Pancreas (tissue), 10 donors: ENCODE data around the gene ZBTB16. TPM values are rescaled to one million over a fixed set of nuclear protein-coding genes. Genes with fewer than 3 reads are reported as not detected.

ENCODE experiments used
- ATAC-seq, 4 donors: fragments of 200-7000 bp; cut with Tn5 transposase; one replicate each; pipeline versions ENCODE4 v1.8.0 to v1.9.1; 2020; ENCODE audit warnings: mild to moderate bottlenecking in 4 of 4, moderate library complexity in 4 of 4
- DNase-seq, 6 donors: peaks; one replicate each; pipeline ENCODE4 v3.0.0-alpha.2; 2020
- FAIRE-seq: peaks from 2 replicates; lab custom pipeline; 2012; peaks lifted over from hg19 to GRCh38; lab: Jason Lieb, UNC
- H3K27ac ChIP-seq, 4 donors: fragments of 200-600 bp; sonication (generic); 1 replicate in 3 of 4; 2 replicates in 1 of 4; pipeline versions ENCODE4 v1.5.0 to v1.8.0; 2020
- H3K27me3 ChIP-seq, 4 donors: fragments of 200-600 bp; one replicate each; pipeline ENCODE4 v1.8.0; 2021
- H3K36me3 ChIP-seq, 3 donors: fragments of 200-600 bp; sonication (generic) in 1 of 3; one replicate each; pipeline versions ENCODE4 v1.5.0 to v1.8.0; 2020 to 2021
- H3K4me1 ChIP-seq, 3 donors: fragments of 200-600 bp; one replicate each; pipeline ENCODE4 v1.8.0; 2021
- H3K4me3 ChIP-seq, 4 donors: fragments of 200-600 bp; sonication (generic) in 2 of 4; one replicate each; pipeline versions ENCODE4 v1.5.0 to v1.8.0; 2020 to 2021
- H3K9me3 ChIP-seq, 4 donors: fragments of 200-600 bp; one replicate each; pipeline ENCODE4 v1.8.0; 2021
- WGBS, 2 donors: extraction: QIAGEN DNeasy Blood & Tissue Kit; methylation state at CpG; one replicate each; pipeline ENCODE4 v1.1.7; 2013; 5-methylcytosine and 5-hydroxymethylcytosine counted together
- intact Hi-C, 3 donors: fragments of 100-400 bp; cut with DNase I; formaldehyde crosslinking; loops; one replicate each; pipeline versions ENCODE4 v1.11.1 to v1.14.2; 2022
- polyA plus RNA-seq, 2 donors: library from polyadenylated mRNA; stranded (reverse); fragments of 200-250 nt; gene quantifications; one replicate each; pipeline ENCODE4 v1.2.3, GENCODE V29; 2013
- total RNA-seq, 6 donors: library from RNA; stranded (reverse); fragmentation: NEBNext Ultra II Directional in 4 of 6; extraction: Animal tissue kit (Norgen Biotek cat#: 25700) in 4 of 6; gene quantifications; one replicate each; pipeline versions ENCODE4 v1.2.1 to v1.2.4, GENCODE V29; 2021 to 2023
- TF ChIP-seq, protein P1 (sequence below), 4 donors: fragments of 200-600 bp; sonication (generic) in 3 of 4; IDR thresholded peaks; one replicate each; pipeline versions ENCODE4 v1.5.0 to v1.8.0; 2021; ENCODE audit warnings: antibody characterized with exemption in 4 of 4
- donor health status: healthy with polysubstance abuse.
- donor health status: DM: no; HTN: no; CAD: no; lungs with moderate emphysema.
- donor health status: DM: no; HTN: no; CAD: no.
- donor health status: control.
- donor health status: control.
- donor health status: Bipolar disorder and iron deficiency.
- donor health status: DM: yes; HTN: yes; CAD: no.
- donor health status: DM: no; HTN: no; CAD: no.
- donor health status: DM: no; HTN: no; CAD: no.
- donor health status: DM: yes; HTN: yes; CAD: no.

ZBTB16 gene
- total and polyA plus RNA-seq, 8 donors = 8.1 to 76.4 (median 42.3) TPM

DNA sequence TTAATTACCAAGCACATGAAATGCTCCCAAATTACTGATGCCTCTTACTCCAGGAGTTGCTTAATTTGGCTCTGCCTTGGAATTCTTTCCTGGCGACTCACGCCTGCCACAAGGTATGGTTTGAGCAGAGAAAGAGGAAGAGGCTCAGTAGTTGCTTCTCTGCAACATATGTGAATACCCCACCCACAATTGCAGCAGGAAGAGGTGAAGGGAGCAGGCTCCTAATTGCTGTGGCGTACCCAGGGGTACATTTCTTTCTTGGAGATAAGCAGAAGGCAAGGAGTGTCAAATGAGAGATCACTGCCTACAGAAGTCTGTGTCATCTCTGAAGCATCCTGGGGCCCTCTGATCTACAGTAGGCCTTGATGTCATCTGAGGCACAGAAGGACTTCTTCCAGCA lies 226.1 kb downstream of the ZBTB16 start:
- FAIRE-seq (no peak), ATAC-seq (peak in 1 of 4 donors; percentile 24), DNase-seq (no peak)
- no peak overlapping the region for H3K27ac ChIP-seq
- no peaks in the 10 kb centered on the region for H3K9me3 ChIP-seq
- no peaks in the 10 kb centered on the region for H3K27me3 ChIP-seq
- no peak overlapping the region for H3K4me3 ChIP-seq
- intact Hi-C loops = no loop called here
- 88 to 90% methylated on average over 3 of the region's 3 CpGs for WGBS, 2 donors
- no peaks in the 10 kb centered on the region for H3K36me3 ChIP-seq
- no peaks in the 10 kb centered on the region for H3K4me1 ChIP-seq
- TF ChIP-seq, protein P1, sequence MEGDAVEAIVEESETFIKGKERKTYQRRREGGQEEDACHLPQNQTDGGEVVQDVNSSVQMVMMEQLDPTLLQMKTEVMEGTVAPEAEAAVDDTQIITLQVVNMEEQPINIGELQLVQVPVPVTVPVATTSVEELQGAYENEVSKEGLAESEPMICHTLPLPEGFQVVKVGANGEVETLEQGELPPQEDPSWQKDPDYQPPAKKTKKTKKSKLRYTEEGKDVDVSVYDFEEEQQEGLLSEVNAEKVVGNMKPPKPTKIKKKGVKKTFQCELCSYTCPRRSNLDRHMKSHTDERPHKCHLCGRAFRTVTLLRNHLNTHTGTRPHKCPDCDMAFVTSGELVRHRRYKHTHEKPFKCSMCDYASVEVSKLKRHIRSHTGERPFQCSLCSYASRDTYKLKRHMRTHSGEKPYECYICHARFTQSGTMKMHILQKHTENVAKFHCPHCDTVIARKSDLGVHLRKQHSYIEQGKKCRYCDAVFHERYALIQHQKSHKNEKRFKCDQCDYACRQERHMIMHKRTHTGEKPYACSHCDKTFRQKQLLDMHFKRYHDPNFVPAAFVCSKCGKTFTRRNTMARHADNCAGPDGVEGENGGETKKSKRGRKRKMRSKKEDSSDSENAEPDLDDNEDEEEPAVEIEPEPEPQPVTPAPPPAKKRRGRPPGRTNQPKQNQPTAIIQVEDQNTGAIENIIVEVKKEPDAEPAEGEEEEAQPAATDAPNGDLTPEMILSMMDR (IDR thresholded peaks at IDR 0.05) = no peak

GRCh38 chr11:114286229-114286628 lies 226.7 kb downstream of the ZBTB16 start:
- no peak for DNase-seq
- H3K27me3 ChIP-seq = no peaks in the 10 kb centered on the region
- H3K4me1 ChIP-seq = peaks cover 0 to 2% (median 0%) of the 10 kb centered on the region in 3 donors
- TF ChIP-seq, protein P1 (IDR thresholded peaks at IDR 0.05) = no peak
- WGBS, 2 donors = 91 to 94% methylated on average over 3 of the region's 3 CpGs
- H3K36me3 ChIP-seq = no peaks in the 10 kb centered on the region
- no peak for FAIRE-seq
- no peak overlapping the region for H3K4me3 ChIP-seq
- H3K27ac ChIP-seq = no peak overlapping the region
- no peak for ATAC-seq
- no peaks in the 10 kb centered on the region for H3K9me3 ChIP-seq
- intact Hi-C loops = no loop called here

- Histone ChIP-seq H3K4me3 (no peak overlapping the region), H3K27me3 (no peaks in the 10 kb centered on the region), H3K36me3 (no peaks in the 10 kb centered on the region), H3K27ac (no peak overlapping the region), H3K4me1 (peaks cover 0 to 10% (median 0%) of the 10 kb centered on the region in 3 donors), H3K9me3 (no peaks in the 10 kb centered on the region)
- TF ChIP-seq, protein P1 (IDR thresholded peaks at IDR 0.05) = no peak
- FAIRE-seq (no peak), ATAC-seq (no peak), DNase-seq (no peak)
- intact Hi-C loops = no loop called here
- WGBS, 2 donors = 51 to 73% methylated on average over 2 of the region's 2 CpGs
These were observed 227.6 kb downstream of the ZBTB16 start for GRCh38 chr11:114287154-114287553.

DNA sequence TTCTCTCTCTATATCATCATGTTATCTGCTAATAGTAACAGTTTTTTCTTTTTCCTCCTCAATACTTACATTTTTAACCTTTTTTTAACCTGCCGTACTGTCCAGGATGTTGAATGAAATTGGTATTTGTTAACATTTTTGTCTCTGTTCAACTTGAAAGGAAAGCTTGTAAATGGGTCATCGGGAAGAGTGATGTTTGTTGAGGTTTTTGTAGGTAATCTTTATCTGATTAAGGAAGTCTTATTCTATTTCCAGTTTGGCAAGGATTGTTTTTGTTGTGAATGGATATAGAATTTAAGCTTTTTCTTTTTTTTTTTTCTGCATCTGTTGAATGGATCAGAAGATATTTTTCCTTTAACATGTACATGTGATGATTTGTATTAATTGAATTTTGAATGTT lies 228.6 kb downstream of the ZBTB16 start:
- H3K4me3 ChIP-seq = no peak overlapping the region
- no peaks in the 10 kb centered on the region for H3K36me3 ChIP-seq
- no peak overlapping the region for H3K27ac ChIP-seq
- no peaks in the 10 kb centered on the region for H3K9me3 ChIP-seq
- TF ChIP-seq, protein P1 (IDR thresholded peaks at IDR 0.05) = no peak
- no peaks in the 10 kb centered on the region for H3K27me3 ChIP-seq
- FAIRE-seq (no peak), ATAC-seq (no peak), DNase-seq (no peak)
- intact Hi-C loops = no loop called here
- WGBS, 2 donors = 65 to 68% methylated on average over 2 of the region's 2 CpGs
- peaks cover 0 to 20% (median 0%) of the 10 kb centered on the region in 3 donors for H3K4me1 ChIP-seq

GRCh38 chr11:114289779-114290178 lies 230.3 kb downstream of the ZBTB16 start:
- intact Hi-C loops = no loop called here
- Histone ChIP-seq H3K36me3 (no peaks in the 10 kb centered on the region), H3K27me3 (no peaks in the 10 kb centered on the region), H3K4me3 (no peak overlapping the region), H3K9me3 (no peaks in the 10 kb centered on the region), H3K4me1 (peaks cover 0 to 24% (median 0%) of the 10 kb centered on the region in 3 donors), H3K27ac (no peak overlapping the region)
- 85 to 89% methylated on average over 5 of the region's 5 CpGs for WGBS, 2 donors
- no peak for FAIRE-seq
- no peak for ATAC-seq
- no peak for DNase-seq
- TF ChIP-seq, protein P1 (IDR thresholded peaks at IDR 0.05) = no peak
